NK-92 (cell line): ENCODE results near the gene LMX1B.

ENCODE experiments used
- DNase-seq: peaks from one replicate; lab custom pipeline; 2025; ENCODE audit not compliant: unreplicated experiment; lab: John Stamatoyannopoulos, UW

LMX1B gene

DNA sequence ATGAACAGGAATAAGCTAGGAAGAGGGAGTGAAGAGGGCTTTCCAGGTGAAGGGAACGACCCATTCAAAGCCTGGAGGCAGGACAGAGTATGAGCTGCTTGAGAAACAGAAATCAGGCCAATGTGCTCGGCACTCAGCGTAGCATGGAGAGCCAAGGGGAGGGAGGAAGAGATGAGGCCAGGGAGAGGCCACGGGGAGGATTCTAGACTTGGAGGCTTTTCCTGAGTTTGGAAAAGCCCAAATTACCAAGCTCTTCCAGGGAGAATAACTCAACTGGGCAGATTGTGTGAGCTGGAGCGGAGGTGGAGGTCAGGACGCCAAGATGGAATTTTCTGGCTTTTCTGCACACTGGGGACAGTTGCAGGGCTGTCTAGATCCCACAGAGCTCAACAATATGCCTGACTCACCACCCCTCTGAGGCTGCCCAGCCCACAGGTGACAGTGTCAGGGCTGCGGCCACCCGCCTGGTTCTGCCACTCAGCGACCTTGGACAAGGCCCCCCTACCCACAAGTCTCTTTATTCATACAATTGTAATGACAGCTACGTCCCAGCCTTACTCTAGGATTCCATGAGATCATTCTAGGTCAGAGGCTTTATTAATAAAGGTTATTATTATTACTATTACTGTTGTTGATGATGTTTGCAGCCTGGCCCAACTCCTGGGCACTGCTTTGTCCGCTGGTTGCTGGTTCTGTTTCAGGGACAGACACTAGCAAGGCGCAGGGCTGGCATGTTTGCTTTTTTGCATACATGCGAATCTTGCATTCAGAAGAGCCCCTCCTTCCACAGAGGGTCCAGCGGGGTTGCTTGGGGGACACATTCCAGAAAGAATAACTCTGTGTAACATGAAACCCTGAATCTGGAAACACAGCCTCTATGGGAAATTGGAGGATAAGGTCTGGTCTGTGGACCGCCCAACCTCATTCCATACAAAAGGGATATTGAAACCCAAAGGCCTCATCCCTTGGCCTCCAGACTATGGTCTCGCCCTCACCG is 9.4 kb upstream of the LMX1B start:
- no peak for DNase-seq

DNA sequence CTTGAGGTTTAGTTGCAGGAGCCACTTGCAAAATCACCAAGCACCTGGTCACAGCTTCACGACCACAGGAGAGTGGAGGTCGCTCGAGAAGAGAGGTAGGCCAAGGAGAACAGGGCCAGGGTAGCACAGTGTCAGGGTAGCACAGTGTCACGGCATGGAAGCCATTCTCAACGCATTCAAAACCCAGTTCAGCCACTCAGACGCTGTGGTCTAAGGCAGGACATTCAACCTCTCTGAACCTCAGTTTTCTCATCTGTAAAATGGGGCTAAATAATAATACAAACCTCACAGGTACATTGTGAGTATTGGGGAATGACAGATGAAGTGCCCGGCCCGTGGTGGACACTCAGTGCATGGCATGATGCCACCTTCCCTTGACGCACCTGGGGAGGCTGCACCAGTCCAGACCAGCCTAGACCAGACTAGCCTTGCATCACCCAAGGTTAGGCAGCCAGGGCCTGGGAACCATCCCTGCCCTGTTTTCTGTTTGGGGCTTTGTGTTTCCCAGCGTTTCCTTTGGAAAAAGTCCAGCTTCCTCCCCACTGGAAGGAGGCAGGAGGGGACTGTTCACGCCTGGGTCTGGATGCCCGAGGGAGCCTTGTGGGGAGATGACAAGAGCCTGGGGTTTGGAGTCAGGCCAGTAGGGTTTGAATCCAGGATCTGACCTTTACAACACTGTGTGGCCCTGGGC is 7.8 kb upstream of the LMX1B start:
- no peak for DNase-seq

DNA sequence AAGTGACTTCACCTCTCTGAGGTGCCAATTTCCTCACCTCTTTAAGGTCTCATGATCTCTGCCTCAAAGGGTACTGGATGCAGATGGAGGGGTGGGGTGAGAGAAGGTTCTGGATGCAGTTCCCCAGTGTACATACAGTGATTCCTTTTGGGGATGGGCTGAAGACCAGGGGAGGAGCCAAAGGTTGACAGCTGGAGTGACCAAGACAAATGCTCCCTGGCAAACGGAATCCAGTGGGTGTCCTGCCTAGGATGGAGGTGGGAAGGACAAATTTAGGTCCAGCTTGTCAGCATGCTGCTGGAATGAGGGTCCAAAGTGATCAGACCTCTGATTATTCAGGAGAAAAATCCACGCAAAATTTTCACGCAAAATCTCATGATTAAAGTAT is 7.3 kb upstream of the LMX1B start:
- no peak for DNase-seq

DNA sequence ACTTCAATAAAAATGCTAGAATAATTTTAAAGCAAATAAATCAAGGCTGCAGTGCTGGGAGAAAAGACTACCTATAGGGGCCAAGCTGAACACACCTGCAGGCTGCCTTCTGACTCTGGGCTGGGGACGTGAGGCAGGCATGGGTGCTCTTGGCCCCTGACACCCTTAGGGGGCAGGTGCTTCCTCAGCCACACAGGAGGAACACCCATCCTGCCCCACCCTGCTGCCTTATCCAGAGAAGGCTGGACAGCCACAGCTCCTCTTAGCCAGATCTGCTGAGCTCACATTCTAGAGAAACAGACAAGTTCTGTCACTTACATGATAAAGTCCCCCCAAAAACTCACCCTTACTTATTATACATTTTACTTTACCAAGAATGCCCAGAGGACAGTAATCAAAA is 6.6 kb upstream of the LMX1B start:
- no peak for DNase-seq

DNA sequence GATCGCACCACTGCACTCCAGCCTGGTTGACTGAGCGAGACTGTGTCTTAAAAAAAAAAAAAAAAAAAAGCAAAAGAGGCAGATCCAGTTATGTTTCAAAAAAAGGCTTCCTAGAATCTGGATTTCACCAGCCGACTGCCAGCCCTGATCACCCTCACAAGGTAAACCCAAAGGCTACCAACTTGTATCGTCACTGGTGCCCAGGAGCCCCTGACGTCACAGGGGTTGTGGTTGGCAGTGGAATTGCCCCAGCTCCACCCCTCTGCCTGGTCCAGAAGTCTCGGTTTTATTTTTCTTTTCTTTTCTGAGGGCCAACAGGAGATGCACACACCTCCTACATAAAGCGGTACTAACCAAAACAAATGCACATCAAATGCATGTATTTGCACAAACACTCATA is 6.0 kb upstream of the LMX1B start:
- DNase-seq: no peak

DNA sequence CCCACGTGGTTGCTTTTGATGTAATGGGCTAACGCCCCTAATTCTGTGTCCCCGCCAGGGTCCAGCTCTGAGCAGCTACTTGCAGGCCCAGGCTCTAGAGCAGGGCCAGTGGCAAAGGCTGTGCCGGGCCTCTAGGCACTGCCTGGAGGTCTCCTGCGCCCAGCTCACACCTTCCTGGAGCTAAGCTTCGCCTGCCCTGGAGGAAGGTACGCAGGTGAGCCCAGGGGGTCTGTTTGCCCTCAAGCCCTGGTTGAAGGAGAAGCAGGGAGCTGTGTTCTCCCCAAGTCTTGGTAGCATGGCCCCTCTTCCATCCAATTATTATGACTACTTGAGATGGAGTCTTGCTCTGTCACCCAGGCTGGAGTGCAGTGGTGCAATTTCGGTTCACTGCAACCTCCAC is 5.2 kb upstream of the LMX1B start:
- no peak for DNase-seq

DNA sequence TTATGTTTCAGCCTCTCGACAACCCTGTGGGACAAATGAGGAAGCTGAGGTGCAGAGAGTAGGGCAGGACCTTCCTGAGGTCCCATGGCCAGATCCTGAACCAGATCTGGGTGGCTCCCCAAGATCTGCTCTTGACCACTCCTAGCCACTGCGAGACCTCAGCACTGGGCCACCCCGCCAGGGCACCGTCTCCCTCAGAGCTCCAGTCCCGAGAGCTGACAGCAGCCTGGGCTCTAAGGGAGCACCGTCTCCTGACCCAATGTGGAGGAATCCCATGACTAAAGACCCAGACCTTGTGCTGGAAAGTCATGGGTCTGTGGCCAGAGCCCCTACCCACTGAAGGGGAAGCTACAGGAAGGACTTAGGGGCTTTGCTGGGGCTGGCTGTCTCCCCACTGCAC is 4.5 kb upstream of the LMX1B start:
- no peak for DNase-seq

DNA sequence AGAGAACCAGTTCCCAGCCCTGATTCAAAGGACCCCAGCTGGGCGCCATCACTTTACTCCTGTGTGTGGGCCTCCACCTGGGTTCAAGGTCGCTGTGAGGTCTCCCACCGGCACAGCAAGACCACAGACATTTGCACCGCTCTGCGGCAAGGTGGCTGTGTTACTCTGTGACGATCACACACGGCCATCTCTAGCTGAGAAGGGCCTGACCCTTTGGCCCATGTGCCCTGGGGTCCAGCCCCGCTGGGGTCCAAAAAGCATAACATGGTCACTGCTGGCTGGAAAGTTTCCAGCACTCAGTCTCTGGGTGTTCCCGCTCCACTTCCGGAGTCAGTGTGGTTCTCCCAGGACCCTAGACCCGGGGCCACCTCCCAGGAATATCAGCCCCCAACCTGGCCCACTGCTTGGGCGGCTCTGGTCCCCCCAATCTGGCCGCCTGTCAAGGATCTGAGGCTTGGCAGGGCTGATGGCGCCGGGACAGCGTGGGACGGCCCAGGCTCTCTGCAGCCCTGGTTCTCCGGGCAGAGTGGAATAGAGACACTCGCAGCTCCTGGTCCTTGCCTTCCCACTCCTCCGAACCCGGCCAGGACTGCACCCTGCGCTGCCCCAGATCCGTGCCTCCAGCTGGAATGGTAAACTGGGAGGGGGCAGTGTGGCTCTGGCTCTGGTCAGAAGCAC is 3.9 kb upstream of the LMX1B start:
- no peak for DNase-seq

DNA sequence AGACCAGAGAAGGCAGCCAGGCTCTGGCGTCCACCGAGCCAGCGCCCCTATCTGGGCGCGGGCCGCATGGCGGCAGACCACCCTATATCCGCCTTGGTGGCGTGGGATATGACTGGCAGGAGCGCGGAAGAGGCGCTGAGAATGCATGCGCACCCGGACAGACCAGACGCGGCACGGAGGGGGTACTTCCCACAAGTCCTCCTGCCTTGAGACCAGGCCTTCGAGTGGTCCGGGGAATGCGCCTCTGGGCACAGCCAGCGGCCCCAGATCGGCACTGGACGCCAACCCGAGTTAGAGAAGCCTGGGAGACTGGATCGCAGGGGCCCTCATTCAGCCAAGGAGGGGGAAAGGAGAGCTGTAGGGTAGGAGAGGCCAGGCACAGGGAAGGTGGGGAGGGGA is 2.5 kb upstream of the LMX1B start:
- no peak for DNase-seq

DNA sequence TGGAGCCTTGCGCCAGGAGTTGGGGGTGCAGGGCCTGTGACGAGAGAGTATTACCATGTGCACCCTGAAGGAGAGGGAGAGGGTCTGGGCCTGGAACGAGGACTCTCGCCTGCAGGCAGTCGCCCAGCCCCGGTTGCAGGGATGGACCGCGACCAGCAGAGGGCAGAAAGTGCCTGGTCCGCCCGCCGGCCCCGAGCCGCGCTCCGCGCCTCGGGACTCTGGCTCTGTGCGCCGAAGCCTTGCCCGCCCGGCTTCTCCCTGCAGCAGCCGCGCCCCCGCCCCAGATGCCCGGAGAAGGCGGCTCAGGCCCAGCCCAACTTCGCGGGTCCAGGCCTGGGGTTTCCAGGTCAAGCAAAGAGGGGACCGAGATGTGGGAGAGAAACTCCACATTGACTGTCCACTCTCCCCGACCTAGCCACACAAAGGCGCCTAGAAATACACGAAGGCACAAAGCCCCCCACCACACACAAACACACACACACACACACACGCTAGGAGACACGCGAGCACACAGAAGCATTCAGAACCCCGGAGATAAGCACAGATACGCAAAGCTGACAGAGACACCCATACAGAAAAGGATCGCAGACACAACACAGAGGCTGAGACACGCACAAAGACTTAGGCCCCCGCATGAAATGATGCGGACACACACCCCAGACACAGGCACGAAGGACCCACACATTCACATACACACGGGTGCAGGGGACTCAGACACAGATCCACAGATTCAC is 2.0 kb upstream of the LMX1B start:
- DNase-seq: no peak

DNA sequence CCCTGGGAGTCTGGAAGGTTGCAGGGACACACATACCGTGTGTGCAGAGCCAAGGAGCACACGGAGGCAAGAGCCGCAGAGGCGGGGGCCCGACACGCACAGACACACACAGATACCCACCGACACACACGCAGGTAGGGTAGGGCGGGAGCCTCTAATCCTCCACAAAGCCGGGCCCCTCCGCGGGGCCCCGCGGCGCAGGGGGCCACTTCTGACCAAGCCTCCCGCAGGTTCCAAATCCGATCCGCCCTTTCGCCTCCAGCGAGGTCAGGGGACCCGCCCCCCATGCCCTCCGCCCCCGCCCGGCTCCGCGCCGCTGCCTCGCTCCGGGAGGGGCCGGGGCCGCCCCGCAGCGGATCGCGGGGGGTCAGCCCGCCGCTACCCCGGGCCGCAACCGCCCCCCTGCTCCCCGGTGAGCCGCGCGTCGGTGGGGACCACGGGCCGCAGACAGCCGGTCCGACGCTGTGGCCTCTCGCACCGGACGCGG is 1.4 kb upstream of the LMX1B start:
- DNase-seq: no peak

DNA sequence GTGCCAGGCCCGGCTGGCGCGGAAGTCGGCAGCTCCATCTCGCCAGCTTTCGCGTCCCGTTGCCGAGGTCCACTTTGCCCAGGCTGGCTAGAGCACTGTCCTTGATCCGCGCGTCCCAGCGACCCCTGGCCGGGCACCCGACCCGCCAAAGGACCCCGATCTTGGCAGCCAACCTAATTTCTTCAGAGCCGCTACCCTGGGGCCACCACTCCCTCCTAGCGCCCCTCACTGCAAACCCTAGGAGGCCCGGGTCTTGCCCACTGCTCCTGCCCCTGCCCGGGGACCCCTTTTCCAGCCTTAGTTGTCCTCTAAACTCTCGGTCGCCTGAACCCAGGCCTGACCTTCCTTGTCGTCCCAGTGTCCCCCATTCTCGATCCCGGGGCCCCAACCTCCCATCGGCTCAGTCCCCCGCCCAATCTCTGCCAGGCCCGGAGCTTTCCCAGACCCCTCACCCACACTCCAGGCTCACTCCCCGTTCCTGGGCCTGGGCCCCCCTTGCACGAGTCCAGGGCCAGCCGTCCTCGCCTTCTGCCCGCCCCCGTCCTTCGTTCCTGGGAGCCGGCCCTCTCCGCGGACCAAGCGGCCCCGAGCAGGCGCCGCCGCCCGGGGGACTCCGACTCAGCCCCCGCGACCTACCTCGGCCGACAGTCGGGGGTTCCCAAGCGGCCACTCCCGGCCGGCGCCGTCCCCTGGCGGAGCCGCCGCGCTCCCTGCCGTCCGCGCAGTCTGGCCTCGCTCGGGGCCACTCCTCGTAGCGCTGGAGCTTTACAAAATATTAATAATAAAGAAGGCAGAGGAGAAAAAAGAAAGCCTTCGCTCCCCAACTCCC is 701 bp upstream of the LMX1B start:
- no peak for DNase-seq

DNA sequence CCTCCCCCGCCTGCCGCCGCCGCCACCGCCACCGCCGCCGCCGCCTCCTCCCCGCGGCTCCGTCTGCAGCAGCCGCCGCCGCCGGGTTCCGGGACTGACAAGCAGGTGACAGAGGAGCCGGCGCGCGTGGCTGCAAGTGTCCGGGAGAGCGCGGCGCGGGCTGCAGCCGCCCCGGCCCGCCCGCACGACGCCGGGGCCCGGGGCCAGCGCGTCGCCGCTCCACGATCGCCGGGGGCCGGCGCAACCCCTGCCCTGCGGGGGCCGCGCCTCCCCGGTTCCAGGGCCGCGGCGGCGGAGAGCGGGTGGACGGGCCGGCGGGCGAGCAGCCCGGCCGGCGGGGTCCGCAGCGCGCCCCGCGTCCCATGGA is 343 bp downstream of the LMX1B start:
- DNase-seq: no peak

DNA sequence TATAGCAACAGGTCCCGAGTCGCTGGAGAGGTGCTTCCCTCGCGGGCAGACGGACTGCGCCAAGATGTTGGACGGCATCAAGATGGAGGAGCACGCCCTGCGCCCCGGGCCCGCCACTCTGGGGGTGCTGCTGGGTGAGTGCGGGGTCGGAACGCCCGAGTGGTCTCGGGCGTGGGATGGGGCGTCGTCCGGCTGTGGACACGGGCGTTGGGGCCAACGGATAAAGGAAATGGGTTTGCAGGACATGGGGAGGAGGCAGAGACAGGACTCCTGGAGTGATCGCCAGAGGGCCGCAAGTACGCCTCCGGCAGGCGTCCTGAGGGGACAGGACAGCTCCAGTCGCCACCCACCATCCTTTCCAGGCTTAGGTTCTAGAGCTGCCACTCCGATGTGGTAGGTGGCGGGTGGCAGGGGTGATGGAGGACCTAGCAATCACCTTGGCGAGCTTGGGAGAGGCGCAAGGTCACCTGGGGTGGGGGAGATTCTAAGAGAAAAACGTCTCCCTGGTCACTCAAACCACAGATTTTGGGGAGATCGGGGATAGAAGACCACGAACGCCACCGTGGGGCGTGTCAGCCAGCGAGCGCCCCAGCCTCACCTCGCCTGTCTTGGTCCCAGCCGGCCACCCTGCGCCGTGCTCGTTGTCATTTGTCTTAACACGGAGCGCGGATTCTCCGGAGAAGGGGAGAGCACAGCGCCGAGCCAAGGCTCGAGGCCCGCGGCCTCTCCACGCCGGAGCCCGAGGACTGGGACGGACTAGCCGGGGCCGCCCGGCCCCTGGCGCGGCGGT is 922 bp downstream of the LMX1B start:
- DNase-seq: no peak

DNA sequence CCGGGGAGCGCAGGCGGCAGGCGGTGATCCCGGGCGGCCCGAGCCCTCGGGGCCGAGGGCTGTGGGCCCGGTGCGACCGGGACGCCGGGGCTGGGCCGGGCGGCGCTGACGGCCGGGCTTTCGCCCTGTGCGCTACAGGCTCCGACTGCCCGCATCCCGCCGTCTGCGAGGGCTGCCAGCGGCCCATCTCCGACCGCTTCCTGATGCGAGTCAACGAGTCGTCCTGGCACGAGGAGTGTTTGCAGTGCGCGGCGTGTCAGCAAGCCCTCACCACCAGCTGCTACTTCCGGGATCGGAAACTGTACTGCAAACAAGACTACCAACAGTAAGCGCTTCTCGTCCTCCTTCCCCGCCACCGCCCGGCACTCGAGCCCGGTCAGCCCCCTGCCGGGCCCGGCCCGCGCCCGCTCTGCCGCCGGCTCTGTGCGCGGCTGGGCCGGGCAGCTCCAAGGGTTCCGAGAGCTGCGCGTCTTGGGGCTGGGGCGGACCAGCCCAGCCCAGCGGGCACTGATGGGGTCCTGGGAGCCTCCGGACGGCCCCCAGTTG is 1.6 kb downstream of the LMX1B start:
- no peak for DNase-seq

DNA sequence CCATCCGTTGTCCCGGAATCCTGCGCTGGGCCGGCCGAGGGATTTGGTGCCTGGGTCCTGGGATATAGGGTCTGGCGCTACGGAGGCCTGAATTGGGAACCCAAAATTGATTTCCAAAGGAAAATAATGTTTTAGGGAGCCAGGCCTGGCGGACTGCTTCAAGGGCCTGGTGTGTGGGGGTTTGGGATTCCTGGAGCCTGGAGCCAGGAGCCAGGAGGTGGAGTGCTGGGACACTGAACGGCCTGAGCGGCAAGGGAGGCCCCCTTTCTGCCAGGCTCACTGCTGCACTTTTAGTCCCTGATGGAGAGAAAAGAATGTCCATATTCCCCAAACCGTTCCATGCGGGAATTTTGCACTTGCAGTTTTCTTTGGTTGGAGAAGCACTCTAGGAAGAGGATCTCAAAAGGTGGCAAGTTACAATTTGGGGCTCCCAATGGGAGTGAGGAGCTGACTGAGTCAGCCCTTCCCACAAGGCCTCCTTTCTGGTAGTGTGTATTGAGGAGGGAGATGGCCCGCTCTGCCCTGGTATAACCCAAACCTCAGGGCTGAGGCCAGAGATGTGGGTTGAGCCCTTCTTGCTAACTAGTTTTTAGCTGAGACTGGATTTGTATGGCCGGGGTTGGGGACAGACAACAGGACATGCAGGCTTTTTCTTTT is 2.2 kb downstream of the LMX1B start:
- no peak for DNase-seq

DNA sequence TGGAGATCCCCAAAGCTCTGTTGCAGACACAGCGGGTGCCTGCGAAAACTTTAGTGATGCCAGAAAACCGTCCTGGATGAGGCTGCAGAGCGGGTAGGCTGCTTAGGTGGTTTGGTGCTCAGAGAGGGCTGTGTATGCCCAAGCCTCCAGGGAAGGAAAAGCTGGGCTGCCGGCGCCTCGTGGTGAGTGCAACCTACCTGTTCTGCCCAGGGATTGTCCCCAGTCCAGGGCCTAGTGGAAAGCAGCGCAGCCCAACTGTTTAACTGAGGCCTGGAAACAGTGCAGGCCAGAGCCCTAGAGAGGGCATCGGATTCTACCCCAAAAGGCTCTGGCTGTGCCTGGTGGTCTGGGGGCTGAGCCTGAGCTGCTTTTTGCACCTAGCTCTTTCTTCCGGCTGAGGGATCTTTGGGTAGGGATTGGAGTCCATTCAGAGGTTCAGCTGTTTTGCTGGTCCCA is 2.8 kb downstream of the LMX1B start:
- no peak for DNase-seq

DNA sequence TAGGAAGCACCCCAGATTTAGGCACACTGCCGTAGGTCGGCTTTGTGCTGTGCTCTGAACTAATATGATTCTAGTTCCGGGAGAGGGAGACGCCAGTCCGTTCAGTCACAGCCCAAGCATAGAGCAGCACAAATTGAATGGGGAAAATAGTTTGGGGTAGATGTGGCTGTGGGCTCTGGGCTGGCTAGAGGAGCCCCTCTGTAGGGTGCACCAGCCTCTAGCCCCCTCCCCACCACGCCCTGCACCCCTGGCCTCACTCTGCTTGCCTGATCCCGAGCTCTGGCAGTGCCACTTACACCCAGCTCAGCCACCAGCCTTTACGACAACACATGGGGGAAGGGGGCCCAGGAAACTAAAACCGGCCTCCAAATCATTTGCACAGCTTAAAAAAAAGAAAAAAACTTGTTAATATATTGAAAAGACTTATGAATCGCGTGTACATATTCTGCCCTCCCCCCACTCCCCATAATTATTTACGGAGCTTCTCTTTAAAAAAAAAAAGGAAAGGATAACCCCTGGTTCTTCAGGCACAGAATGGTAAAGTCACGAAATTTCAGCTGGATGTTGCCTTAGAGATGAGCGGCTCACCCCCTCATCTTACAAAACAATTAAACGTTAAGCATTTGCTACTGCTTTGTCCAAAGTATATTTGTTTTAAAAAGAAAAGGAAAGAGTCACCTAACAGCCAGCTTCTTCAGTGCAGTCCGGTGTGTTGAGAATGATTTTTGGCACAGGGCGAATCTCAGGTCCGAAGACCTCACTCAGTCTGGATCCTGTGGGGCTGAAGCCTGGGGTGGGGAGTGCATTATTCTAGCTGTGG is 3.5 kb downstream of the LMX1B start:
- DNase-seq: no peak
